ENCODE measurements around the gene ULK3.

ULK3 gene

DNA sequence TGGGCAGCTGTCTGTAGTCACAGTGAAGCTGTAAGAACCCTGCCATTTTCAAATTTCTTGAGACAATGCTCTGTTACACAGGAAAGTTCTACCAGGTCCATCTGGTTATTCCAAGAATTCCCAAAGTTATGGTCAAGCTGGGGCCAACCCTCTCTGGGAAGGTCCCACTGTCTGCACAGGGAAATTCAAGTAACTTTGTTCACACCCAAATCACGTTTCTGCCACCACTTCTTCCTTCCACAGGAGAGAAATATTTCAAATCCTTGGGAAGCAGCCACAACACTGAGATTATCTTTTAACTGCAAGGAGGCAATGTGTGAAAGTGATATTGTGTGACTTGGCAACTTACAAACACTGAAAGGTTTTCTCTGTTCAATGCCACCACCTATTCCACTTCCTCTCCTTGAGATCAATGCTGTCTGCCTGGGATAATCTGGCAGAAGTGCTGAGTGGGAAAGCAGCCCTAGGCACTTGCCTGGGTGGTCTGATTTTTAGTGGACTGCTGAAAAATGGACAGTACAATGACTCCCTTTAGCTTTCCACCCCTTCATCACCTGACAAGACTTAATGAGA, 24.6 kb upstream of the ULK3 start:
- DNase-seq, result no peak

DNA sequence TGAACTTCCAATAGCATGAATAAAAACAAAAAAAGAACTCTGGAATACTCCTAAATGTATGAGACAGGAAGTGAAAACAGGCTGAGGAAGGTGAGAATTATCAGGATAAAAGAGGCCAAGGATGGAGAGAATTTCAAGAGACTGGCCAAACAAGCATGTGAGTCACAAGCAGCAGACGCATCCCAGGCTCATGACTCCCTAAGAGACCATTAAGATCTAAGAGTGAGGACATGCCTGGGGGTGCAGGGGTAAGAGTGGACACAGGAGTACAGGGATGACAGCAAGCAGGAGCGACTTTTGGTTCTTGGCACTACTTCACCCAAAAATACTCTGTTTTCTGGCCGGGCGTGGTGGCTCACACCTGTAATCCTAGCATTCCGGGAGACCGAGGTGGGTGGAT, 23.1 kb upstream of the ULK3 start:
- no peak for DNase-seq

DNA sequence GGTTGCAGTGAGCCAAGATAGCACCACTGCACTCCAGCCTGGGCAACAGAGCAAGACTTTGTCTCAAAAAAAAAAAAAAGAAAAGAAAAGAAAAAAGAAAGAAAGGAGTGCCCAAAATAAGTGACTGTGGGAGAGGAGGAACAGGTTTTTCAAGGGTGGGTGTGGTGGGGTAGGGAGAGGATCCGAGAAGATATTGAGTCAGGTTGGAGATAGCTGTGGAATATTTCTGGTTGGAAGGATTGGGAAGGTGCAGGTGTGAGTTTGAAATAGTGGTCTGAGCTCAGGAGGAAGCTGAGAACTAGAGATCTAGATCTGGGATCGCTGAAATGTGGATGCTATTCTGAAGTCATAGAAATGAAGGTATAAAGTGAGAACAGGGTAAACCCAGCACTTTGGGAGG, 22.4 kb upstream of the ULK3 start:
- no peak for DNase-seq

DNA sequence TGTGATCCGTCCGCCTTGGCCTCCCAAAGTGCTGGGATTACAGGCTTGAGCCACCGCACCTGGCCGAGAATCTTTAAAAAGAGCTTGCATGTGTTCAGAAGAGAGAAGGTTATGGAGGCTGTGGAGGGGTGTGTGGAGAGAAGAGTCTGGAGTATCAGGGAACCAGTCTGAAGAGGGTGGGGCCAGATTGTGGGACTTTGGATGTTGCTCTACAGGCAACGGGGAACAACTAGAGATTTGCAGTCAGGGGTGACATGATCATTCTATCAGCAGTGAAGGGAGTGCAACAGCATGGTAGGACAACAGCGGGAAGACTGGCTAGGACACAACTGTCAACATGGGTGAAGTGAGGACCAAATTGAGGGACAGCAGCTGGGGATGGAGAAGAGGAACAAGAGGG, 21.3 kb upstream of the ULK3 start:
- no peak for DNase-seq

DNA sequence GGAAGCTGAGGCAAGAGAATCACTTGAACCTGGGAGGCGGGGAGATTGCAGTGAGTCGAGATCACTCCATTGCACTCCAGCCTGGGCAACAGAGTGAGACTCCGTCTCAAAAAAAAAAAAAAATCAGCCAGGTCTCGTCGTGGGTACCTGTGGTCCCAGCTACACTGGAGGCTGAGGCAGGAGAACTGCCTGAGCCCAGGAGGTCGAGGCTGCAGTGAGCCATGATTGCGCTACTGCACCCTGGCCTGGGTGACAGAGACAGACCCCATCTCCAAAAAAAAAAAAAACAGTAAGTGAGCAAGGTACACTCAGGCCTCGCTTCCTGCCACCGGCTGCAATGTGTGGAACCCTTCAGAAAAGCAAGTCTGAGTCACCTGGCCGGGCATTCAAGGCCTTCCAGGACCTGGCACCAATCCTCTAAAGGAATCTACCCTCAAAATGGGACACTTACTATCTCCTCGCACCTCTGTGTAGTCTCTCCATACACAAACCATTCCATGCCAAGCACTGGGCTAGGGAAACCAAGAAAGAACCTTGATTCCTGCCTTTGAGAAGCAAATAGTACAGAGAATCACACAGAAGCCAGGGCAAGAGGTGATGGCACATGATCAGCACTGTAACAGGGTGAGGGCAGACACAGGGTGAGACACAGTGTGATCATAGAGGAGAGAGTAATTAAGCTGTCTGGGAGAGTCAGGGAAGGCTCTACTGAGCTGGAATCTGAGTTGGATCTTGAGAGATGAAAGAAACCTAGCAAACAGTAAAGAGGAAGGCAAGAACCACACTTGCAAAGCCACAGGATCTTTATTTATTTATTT, 20.5 kb upstream of the ULK3 start:
- DNase-seq, result no peak

DNA sequence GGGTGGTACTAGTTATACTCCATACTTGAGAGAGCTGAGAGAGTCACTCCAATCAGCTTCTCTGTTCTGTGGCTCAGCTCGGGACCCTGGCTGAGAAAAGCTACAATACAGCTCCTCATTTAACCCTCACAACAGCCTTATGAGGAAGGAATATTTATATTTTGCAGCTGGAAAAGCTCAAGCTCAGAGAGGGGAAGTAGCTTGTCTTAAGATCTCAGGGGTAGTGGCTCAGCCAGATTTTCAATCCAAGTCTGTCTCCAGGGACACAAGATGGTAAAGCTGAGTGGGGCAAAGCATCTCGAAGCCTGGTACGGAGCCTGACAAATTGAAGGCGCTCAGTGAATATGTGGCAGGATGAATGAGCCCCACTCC, 15.4 kb upstream of the ULK3 start:
- no peak for DNase-seq

DNA sequence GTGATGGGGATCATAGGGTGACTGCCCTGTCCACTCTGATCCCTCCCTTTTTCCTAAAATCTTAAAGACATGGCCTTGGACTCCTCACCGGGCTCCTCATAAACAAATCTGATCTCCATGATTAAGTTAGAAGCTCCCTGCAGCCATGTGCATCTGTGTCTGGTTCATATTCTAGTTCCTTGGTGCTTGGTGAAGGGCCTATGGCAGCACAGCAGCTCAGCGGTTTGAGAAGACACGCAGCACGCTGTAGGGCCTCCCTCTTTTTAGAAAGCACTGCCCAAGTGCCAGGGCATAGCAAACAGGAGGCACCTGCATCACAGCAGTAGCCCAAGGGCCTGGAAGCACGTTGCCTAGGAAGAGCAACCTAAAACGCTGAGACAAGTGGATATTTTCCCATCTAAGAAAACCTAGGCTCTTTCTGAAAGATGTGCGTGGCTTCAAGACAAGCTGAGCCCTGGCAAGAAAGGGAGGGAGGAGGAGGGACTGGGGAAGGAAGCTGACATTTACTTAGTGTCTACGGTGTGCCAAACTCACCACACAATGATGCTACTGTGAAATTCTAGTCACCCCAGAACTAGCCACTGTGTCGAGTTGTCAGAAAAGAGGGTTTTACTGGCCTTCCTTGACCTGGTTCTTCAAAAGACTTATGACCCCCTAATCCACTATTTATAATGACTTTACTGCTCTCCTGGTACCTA, 14.9 kb upstream of the ULK3 start:
- DNase-seq, result no peak

DNA sequence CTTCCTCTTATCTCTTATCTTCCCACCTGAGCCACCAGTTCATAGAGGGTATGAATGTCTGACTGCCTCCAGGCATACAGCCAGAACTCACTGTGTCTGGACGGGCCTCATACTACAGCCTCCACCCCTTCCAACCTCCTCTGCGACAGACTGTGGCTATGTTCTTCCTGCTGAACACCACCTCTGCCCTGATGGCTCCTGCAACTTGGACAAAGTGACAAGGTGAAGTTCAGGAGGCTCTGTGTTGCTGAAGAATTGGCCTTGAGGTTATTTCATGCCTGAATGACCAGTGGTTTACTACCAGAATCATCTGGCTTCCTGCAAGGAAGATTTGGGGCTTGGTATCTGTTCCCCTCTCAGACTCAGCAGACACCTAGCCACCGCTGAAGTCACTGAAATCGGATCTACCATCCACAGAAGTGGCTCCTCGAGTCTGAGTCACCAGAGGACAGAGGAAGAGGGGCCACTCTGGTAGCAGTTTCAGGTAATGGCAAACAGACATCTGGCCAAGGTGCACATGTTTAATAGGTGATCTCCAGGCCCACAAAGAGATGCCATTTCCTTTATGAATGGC, 14.2 kb upstream of the ULK3 start:
- DNase-seq, result no peak

DNA sequence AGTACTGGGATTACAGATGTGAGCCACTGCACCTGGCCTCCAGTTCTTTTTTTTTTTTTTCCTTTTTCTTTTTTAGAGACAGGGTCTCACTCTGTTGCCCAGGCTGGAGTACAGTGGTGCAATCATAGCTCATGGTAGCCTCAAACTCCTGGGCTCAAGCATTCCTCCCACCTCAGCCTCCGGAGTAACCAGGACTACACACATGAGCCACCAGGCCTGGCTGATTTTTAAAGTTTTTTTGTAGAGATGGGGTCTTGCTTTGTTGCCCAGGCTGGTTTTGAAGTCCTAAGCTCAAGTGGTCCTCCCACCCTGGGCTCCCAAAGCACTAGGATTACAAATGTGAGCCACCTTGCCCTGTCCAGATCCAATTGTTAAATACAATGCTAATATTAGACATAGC, 13.6 kb upstream of the ULK3 start:
- DNase-seq, result no peak

DNA sequence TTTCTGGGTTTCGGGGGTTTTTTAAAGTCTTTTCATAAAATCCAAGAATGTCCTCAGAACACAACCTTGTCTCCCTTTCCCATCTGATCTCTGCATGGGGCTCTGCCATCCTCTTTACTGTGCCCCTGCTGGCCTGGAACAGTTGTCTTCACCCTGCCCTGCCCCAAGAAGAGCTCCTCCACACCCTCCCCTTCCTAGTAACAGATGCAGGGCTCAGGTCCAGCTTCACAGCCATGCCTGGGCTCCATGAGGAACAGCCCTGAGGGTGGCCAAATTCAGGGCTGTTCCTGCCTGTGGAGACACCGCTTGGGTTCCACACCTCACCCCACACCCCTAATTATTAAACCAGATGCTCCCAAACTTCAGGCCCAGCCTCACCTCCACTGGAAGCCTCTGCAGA, 12.9 kb upstream of the ULK3 start:
- DNase-seq, result no peak

DNA sequence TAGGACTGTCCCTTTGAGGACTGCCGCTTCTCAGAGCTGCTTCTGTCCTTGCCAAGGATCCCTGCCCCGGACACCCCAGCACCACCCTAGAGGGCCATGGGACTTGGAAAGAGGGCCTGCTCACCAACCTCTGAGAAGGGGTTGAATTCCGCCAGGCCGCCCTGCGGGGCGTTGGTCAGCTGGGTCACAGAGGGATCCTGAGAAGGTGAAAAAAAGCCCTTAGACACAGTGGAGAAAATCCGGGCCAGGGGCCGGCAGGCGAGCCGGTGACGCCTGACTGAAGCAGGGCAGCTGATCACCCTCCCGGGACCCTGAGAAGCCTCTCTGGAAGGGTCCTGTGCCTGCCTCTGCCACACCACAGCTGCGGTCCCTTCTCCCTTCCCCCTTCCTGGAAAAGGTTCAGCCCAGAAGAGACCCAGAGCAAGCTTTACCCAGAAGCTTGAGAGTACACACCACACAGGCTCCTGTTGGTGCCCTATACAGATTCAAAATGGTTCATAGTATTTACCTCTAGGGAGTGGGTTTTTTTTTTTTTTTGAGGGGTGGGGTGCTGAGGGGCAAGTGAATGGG, 11.6 kb upstream of the ULK3 start:
- no peak for DNase-seq

DNA sequence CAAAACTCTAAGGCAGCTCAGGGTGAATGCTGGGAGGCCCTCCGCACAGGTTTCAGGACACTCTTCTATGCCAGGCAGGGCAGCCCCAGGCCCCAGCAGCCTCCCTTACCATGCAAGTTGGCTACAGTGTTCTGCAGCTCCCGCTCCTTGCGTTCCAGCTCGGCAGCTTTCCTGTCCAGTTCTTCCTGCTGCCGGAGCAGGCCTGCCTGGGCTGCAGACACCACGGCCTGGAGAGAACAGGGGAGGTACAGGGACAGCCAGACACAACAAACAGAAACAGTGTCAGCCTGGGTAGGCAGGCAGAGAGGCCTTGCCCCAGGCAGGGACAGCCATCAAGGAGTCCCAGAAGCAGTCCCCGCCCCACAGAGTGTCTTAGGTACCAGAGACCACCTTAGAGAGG, 9.0 kb upstream of the ULK3 start:
- DNase-seq, result no peak

DNA sequence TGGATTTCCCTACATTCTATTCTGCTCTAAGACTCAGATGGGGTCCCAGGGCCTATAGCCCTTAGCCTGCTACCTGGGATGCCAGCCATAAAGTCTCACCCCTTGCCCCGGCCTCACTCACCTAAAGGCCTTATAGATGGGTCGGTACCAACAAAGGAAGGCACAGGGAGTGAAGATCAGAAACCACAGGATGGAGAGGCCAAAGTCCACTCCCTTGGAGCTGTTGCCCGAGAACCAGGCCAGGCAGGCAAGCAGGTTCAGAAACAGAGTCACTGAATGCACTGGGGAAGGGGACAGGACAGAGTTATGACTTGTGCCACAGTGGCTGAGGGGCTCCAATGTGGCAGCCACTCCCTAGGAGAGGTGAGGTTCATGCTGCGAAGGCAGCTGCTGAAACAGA, 7.4 kb upstream of the ULK3 start:
- no peak for DNase-seq

DNA sequence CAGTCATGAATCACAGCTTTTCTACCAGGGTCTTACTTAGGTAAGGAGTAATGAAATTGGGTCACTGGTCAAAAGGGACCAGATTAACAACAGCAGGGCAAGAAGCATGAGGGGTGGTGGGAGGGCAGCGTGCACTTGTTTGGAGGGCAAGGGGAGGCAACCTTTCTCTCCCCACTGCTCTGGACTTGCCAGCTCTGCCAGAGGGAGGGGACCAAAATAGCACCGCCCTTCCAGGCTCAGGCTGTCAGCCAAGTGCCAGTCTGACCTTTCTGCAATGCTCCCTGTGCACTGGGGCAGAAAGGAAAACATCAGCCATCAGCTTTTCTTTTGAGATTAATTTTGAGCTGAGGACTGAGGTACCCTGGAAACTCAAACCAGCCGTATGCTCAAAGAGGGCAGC, 4.5 kb upstream of the ULK3 start:
- no peak for DNase-seq

DNA sequence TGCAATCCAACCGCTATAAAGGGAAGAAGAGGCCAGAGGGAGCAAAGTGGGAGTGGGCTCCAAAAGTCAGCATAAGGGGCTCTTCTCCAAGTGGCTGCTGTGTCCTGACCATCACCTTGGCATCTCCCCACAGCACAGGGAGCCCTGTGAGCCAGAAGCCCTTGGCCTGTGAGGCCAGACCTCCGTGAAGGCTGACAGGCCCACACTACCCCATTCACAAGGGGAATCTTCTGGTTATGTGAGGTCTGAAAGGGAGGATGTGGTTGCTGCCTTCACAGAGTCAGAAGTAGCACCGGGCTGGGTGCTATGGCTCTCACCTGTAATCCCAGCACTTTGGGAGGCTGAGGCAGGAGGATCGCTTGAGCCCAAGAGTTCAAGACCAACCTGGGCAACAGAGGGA, 2.6 kb upstream of the ULK3 start:
- DNase-seq, result no peak

DNA sequence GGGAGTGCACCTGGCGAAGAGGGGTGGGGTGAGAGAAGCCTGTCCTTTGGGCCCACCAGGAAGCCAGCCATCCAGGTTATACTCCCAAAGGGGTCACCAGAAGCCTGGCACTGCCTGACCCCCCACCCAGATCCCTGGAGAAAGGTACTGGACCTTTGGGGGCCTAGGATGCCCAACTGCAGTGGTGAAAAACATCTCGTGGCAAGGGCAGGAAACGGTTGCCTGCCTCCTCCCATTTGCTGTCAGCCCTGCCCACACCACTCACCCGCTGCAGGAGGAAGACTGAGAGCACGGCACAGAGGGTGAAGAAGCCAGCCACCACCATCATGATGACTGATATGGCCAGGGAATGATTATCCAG, 2.2 kb upstream of the ULK3 start:
- no peak for DNase-seq

DNA sequence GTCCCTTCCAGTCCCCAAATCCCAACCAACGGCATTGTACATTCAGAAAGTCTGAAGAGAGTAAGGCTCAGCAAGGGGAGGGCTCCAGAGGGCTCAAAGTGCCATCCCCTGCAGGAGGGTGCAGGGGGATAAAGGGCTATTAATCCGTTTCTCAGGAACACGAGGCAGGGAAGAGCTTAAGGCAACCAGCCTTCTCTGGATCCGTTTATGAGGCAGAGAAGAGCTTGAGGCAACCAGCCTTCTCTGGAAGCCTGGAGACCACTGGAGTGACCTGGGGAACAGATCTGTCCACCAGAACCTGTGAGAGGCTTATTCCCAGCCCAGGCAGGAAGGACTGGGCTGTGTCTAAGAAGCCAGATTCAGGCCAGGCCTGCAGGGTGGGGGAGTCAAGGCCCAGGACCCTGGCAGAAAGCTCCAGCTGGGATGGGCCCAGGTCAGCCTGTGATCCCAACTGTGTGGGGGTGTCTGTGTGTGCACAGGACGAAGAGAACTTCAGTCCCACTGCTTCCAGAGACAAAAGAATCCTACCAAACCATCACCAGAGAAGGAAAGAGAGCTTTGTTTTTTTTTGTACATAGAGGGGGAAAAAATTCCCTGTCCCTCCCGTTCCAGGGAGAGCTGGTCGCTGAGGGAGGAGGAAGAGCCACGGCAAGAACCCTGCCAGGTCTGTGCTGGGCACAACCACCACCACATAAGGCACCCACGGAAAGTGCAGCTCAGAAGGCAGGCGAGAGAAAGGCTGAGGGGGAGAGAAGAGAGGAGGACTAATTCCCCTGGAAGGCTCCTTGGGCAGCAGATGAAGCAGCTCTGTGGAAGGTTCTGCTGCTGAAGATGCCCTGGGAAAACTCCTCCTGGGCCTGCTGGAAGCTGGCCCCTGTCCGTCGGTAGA, 1.6 kb upstream of the ULK3 start:
- DNase-seq, result no peak

DNA sequence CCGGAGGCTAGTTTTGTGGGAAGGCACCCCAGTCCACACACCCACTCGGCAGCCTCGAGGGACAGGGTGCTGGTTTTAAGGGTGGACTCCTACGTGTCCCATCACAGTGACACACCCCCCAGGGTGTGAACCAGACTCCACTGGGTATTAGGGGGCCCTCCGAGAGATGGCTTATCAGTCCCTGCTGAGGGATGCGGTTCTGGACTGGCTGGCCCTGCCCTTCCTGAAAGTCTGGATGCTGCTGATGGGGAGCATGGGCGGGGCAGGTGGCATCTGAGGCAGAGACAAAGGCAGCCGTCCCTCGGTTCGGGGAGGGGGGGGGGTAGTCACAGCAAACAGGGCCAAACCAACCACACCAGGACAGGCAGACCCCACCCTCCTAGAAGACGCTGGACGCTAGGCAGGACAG, 939 bp upstream of the ULK3 start:
- DNase-seq, result no peak

DNA sequence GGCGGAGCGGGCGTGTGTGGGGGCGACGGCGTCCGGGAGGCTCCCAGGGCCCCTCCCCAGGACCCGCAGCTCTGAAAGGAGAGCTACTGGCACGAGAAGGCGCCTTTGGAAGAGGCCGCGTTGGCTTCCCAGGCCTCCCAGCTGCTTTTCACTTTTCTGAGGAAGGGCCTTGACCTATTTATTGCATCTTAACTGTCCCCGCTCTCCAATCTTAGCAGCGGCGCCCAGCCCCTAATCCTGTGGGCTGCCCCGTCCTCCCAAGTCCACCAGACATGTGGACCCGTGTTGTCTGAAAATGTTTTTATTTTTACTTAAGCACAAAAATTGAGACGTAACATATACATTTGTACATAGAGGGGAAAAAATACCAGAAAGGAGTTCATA, 481 bp upstream of the ULK3 start:
- no peak for DNase-seq

DNA sequence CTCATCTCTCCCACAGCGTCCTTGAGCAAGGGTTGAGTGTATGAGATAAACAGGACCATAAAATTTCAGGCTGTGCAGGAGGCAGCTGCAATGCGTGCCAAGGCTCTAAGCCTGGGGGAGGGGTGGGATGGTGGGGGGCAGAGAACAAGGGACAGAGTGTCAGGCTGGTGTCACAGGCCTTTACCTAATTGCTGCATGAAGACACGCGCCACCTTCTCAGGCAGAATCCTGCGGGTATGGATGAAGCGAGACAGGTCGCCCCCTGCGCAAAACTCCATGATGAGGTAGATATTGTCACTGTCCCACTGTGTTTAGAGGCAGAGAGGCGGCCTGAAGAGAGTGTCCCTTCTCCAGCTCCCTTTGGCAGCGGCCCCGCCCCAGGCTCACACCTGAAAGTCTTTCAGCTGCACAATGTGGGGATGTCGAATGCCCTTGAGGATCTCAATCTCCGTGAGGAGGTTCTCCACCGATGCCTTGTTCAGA, 1.0 kb downstream of the ULK3 start:
- DNase-seq, result no peak

DNA sequence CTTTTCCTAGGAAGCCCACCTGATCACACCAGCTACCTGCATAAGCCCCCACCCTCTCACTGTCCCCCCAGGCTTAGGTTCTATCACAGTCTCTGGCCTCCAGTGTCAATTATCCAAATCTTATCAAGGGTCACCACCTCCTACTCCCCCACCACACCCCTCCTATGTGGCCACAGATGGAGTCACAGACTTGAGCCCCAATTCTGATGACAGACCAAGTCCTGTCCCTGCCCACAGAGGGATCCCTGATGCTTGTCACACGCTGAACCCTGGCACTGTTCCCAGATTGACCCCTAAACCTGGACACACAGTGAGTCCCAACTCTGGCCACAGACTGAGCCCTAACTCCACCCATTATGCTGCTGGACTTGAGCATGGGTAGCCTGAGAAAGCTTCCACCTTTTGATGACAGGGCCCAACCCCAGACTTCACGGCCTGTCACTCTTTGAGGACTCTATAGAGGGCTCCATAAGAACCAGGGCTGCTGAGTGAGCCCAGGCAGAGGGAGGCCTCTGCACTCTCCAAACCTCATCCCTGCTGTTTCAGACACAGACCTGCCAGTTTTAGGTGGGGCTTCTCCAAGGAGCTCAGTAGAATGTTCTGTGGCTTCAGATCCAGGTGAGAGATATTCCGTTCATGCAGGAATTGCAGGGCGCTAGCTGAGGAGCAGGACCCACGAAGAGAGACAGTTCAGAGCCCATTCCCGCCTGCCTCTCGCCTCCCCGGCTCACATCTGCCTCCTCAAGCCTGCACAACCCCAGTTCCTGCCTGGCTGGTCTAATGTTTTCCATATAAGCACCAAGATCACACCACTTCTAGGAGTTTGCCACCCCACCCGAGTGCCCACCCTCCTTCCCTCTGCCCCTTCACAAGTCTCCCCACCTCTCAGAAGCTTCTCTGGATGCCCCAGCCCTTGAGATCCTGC, 1.8 kb downstream of the ULK3 start:
- DNase-seq, result no peak

Measured in NCI-H1694 (cell line).